ENCODE data around the gene PCK1. TPM values are rescaled to one million over a fixed set of nuclear protein-coding genes. Genes with fewer than 3 reads are reported as not detected.

The PCK1 gene
- total and polyA plus RNA-seq, 2 donors (not counting 3 experiments of a cell fraction or from before 2014, with no cell fraction given) = not detected

DNA sequence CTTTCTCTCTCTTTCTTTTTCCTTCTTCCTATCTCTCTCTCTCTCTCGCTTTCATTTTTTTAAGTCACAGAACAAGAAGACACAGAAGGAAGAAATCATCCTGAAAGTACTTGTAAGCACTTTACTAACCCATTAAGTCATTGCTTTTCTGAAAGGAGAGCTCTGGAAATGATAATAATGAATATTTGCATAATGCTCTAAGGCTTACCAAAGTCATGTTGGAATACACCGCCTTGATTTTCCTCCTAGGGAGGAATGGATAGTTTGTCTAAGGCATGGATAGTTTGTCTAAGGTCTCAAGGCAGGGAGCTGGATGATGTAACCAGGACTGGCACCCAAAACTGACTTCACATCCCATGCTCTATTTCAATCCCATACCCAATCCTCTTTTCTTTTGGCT, 23.1 kb upstream of the PCK1 start:
- BruUV-seq (replicated peaks) = no TSS peak
- DNase-seq (ENCODE audit: low read depth, low spot score) (no peak), FAIRE-seq (no peak)
- H3K27ac ChIP-seq (ENCODE audit: insufficient read depth, low read depth, low read length) = no peak overlapping the region
- no peaks in the 10 kb centered on the region for H3K9me3 ChIP-seq (replicated peaks; ENCODE audit: control insufficient read depth, insufficient read depth, low read length)
- no peaks in the 10 kb centered on the region for H3K9me1 ChIP-seq (replicated peaks; ENCODE audit: control insufficient read depth, extremely low read depth, insufficient read depth, low read length)
- intact Hi-C loops (cut with micrococcal nuclease) = no loop called here
- H3K79me2 ChIP-seq (ENCODE audit: control insufficient read depth, insufficient read depth, low read length) = no peaks in the 10 kb centered on the region
- ChIA-PET CTCF (interaction anchor here (1.8 kb wide), 1 partner anchor 50 kb away, joined by 4 read pairs; no protein-coding TSS in a partner anchor), POLR2A (interaction anchor here (0.7 kb wide), 1 partner anchor 360 kb away, joined by 3 read pairs; no protein-coding TSS in a partner anchor)
- H3K36me3 ChIP-seq (ENCODE audit: control insufficient read depth in 2 of 2, extremely low read depth in 1 of 2, insufficient read depth in 2 of 2, low read length in 2 of 2) = no peaks in the 10 kb centered on the region
- H4K20me1 ChIP-seq (replicated peaks; ENCODE audit: control insufficient read depth, extremely low read depth, insufficient read depth, low read length) = no peaks in the 10 kb centered on the region
- H2AFZ ChIP-seq (ENCODE audit: low read depth, low read length) = no peak overlapping the region
- TF ChIP-seq, protein P1, sequence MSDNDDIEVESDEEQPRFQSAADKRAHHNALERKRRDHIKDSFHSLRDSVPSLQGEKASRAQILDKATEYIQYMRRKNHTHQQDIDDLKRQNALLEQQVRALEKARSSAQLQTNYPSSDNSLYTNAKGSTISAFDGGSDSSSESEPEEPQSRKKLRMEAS (IDR thresholded peaks at IDR 0.05; ENCODE audit: insufficient read depth, insufficient read length) = no peak
- no peak for TF ChIP-seq POLR2A (IDR thresholded peaks at IDR 0.05; ENCODE audit: low read depth, low read length)
- no peak for TF ChIP-seq FOS (IDR thresholded peaks at IDR 0.05; ENCODE audit: borderline replicate concordance, insufficient read depth, low read length)
- TF ChIP-seq, protein P2, sequence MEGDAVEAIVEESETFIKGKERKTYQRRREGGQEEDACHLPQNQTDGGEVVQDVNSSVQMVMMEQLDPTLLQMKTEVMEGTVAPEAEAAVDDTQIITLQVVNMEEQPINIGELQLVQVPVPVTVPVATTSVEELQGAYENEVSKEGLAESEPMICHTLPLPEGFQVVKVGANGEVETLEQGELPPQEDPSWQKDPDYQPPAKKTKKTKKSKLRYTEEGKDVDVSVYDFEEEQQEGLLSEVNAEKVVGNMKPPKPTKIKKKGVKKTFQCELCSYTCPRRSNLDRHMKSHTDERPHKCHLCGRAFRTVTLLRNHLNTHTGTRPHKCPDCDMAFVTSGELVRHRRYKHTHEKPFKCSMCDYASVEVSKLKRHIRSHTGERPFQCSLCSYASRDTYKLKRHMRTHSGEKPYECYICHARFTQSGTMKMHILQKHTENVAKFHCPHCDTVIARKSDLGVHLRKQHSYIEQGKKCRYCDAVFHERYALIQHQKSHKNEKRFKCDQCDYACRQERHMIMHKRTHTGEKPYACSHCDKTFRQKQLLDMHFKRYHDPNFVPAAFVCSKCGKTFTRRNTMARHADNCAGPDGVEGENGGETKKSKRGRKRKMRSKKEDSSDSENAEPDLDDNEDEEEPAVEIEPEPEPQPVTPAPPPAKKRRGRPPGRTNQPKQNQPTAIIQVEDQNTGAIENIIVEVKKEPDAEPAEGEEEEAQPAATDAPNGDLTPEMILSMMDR (IDR thresholded peaks at IDR 0.05; ENCODE audit: extremely low read depth in 1 of 2, insufficient read depth in 1 of 2, low read depth in 1 of 2, low read length in 2 of 2) = no peak
- no peak for TF ChIP-seq GATA2 (IDR thresholded peaks at IDR 0.05; ENCODE audit: insufficient read depth, insufficient read length, low read depth, low read length)
- H3K4me1 ChIP-seq (ENCODE audit: control insufficient read depth, extremely low read depth, insufficient read depth, low read length) = no peaks in the 10 kb centered on the region
- H3K9ac ChIP-seq (replicated peaks; ENCODE audit: extremely low read depth, insufficient read depth, low read length) = no peak overlapping the region
- no peak overlapping the region for H3K4me2 ChIP-seq (ENCODE audit: insufficient read depth, low read length)
- dilution Hi-C loops (cut with MboI; ENCODE audit: extremely low pct_ligation_motif_present, low sequenced_read_pairs) = no loop called here
- no peak overlapping the region for H3K4me3 ChIP-seq (replicated peaks in 1 of 3; ENCODE audit: insufficient read depth in 1 of 3, low read depth in 1 of 3, low read length in 3 of 3)
- peaks cover 0 to 1% of the 10 kb centered on the region in 2 experiments for H3K27me3 ChIP-seq (ENCODE audit: control insufficient read depth in 2 of 2, insufficient read depth in 2 of 2, low read length in 2 of 2)

DNA sequence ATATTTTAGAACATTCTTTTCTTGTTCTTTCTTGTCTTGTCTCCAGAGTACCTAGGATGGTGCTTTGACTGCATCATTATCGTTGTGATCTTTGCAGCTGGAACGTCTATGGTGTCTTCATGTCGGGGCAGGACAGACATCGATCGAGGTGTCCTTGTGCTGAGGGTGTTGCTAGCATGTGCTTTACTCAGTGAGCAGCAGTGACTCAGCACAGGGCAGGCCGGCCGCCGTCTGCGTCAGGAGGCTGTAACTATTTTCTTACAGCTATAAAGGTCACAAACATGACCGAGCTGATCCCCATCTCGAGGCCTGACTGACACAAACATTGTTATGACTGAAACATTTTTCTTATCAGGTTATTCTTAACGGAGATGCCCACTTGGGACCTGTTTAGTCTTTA, 21.0 kb upstream of the PCK1 start:
- no peak for FAIRE-seq
- H3K4me3 ChIP-seq (replicated peaks in 1 of 3; ENCODE audit: insufficient read depth in 1 of 3, low read depth in 1 of 3, low read length in 3 of 3) = no peak overlapping the region
- intact Hi-C loops (cut with micrococcal nuclease) = no loop called here

More for the DNA sequence above, 21.0 kb upstream of the PCK1 start:
- DNase-seq (ENCODE audit: low read depth, low spot score) = no peak
- H3K79me2 ChIP-seq (ENCODE audit: control insufficient read depth, insufficient read depth, low read length) = no peaks in the 10 kb centered on the region
- no peak overlapping the region for H3K27ac ChIP-seq (ENCODE audit: insufficient read depth, low read depth, low read length)
- TF ChIP-seq, protein P1 (IDR thresholded peaks at IDR 0.05; ENCODE audit: insufficient read depth, insufficient read length) = no peak
- no peak for TF ChIP-seq FOS (IDR thresholded peaks at IDR 0.05; ENCODE audit: borderline replicate concordance, insufficient read depth, low read length)
- no peak for TF ChIP-seq POLR2A (IDR thresholded peaks at IDR 0.05; ENCODE audit: low read depth, low read length)
- TF ChIP-seq, protein P2 (IDR thresholded peaks at IDR 0.05; ENCODE audit: extremely low read depth in 1 of 2, insufficient read depth in 1 of 2, low read depth in 1 of 2, low read length in 2 of 2) = no peak
- TF ChIP-seq MYC (IDR thresholded peaks at IDR 0.05; ENCODE audit: low read depth, low read length) = no peak
- TF ChIP-seq EZH2 (IDR thresholded peaks at IDR 0.05; ENCODE audit: borderline replicate concordance, low read depth, low read length, severe bottlenecking) = no peak
- TF ChIP-seq POLR2AphosphoS5 (IDR thresholded peaks at IDR 0.05; ENCODE audit: insufficient read depth, low read depth, low read length) = no peak
- no peak for TF ChIP-seq GATA2 (IDR thresholded peaks at IDR 0.05; ENCODE audit: insufficient read depth, insufficient read length, low read depth, low read length)
- no peak for TF ChIP-seq JUN (IDR thresholded peaks at IDR 0.05; ENCODE audit: borderline replicate concordance, insufficient read depth, insufficient read length, low read depth)
- no peak overlapping the region for H3K4me2 ChIP-seq (ENCODE audit: insufficient read depth, low read length)
- H2AFZ ChIP-seq (ENCODE audit: low read depth, low read length) = no peak overlapping the region
- H3K9me1 ChIP-seq (replicated peaks; ENCODE audit: control insufficient read depth, extremely low read depth, insufficient read depth, low read length) = no peaks in the 10 kb centered on the region
- H4K20me1 ChIP-seq (replicated peaks; ENCODE audit: control insufficient read depth, extremely low read depth, insufficient read depth, low read length) = no peaks in the 10 kb centered on the region
- H3K36me3 ChIP-seq (ENCODE audit: control insufficient read depth in 2 of 2, extremely low read depth in 1 of 2, insufficient read depth in 2 of 2, low read length in 2 of 2) = no peaks in the 10 kb centered on the region
- BruUV-seq (replicated peaks) = no TSS peak
- CTCF ChIA-PET = no interaction called here
- no peak overlapping the region for H3K9ac ChIP-seq (replicated peaks; ENCODE audit: extremely low read depth, insufficient read depth, low read length)
- no peaks in the 10 kb centered on the region for H3K9me3 ChIP-seq (replicated peaks; ENCODE audit: control insufficient read depth, insufficient read depth, low read length)
- no peaks in the 10 kb centered on the region for H3K4me1 ChIP-seq (ENCODE audit: control insufficient read depth, extremely low read depth, insufficient read depth, low read length)
- peaks cover 2 to 3% of the 10 kb centered on the region in 2 experiments for H3K27me3 ChIP-seq (ENCODE audit: control insufficient read depth in 2 of 2, insufficient read depth in 2 of 2, low read length in 2 of 2)
- POLR2A ChIA-PET = no interaction called here
- dilution Hi-C loops (cut with MboI; ENCODE audit: extremely low pct_ligation_motif_present, low sequenced_read_pairs) = no loop called here

All from endothelial cell of umbilical vein (primary cell).